CD4-positive, alpha-beta T cell treated with Interleukin-17A for 1 hour (primary cell): ENCODE measurements around the gene PPM1G.
"Not testable (repeated sequence)": the region's sequence is repeated elsewhere in the genome, so short reads cannot be mapped to it uniquely, and the experiment has no call there.

Experiments used
- DNase-seq: peaks from one replicate; pipeline ENCODE4 v3.0.0-alpha.2; 2020

PPM1G gene

DNA sequence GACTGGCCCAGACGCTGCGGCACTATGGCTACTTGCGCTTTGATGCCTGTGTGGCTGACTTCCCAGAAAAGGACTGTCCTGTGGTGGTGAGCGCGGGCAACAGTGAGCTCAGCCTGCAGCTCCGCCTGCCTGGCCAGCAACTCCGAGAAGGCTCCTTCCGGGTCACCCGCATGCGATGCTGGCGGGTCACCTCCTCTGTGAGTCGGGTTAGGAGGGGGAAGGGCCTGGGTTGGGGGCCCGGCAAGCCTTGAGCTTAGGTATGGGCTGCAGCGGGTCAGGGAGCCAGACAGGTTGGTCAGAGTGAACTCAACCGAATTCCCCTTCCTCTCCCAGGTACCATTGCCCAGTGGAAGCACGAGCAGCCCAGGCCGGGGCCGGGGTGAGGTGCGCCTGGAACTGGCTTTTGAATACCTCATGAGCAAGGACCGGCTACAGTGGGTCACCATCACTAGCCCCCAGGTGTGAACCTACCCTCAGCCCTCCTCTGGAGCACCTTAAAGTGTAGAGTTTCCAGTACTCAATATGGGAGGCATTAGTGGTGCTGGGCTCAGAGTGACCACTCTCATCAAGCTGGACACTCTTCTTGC, 33.8 kb downstream of the PPM1G start:
- no peak for DNase-seq

DNA sequence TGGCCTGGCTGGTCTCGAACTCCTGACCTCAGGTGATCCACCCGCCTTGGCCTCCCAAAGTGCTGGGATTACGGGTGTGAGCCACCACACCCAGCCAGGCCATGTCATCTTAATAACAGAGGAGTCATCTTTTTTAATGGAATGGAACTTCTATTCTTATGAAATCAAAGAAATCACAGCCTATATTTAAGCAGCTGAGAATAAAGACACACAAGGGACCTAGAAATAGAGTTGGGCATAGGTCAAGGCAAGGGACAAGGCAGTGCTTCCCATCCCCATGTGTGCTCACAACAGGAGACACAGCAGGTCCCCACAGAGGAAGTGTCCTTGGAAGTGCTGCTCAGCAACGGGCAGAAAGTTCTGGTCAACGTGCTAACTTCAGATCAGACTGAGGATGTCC, 35.8 kb downstream of the PPM1G start:
- DNase-seq: no peak

GRCh38 chr2:27372937-27373336, 36.5 kb downstream of the PPM1G start:
- DNase-seq: no peak

GRCh38 chr2:27370816-27371620, 38.4 kb downstream of the PPM1G start:
- DNase-seq: peak; percentile 51

DNA sequence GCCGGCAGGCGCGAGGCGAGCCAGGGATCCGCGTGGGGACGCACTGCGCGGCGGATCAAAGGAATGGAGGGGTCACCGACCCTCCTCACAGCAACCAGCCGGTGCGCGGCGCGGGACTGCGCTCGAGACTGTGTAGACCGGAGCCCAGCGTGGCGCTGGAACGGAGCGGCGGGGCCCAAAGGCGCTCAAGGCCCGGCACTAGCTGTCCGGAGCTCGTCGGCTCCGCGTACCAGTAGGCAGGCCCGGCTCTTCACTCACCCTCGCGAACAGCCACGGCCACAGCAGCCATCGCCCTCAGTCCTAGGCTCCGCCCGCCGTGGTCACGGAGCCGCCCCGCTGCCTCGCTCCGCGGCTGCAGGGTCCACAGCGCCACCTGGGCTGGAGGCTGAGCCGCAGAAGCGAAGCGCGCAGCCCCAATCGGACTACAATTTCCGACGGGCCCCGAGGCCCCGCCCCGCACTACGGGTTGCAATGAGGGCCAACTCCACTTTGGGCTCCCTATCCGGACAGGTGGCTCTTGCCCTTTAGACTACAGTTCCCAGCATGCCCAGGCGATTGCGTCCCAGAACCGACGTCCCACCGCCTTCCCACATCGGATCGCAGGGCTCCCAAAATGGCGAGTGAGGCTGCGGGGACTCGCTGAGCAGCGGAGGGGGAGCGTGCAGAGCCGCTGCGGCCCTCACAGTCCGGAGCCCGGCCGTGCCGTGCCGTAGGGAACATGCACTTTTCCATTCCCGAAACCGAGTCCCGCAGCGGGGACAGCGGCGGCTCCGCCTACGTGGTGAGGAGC, 39.2 kb downstream of the PPM1G start, which contains the start of the genes EIF2B4 and SNX17:
Gene EIF2B4, minus strand, starts transcription at position 313 of the 790 bp plus-strand sequence. Its CDS starts 24 bp downstream, at position 289.
Gene SNX17, plus strand, starts transcription at position 591 of the 790 bp plus-strand sequence. Its CDS starts 128 bp downstream, at position 719.
- peak; percentile 100 for DNase-seq

- DNase-seq: no peak
Measured at GRCh38 chr2:27369471-27370025, 39.8 kb downstream of the PPM1G start.

DNA sequence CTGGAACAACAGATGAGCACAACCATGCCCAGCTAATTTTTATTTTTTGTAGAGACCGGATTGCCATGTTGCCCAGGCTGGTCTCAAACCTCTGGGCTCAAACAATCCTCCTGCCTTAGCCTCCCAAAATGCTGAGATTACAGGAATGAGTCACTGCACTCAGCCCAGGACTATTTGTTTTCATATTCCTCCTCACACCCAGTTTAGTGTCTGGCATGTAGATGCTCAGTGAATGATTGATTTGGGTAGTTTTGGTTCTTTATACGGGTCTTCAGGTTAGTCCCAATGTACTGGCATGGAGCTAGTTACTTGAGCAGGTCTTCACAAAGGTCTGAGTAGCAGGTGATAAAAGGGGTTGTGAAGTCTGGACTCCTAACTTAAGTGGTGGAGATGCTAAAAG, 45.5 kb downstream of the PPM1G start:
- no peak for DNase-seq

DNA sequence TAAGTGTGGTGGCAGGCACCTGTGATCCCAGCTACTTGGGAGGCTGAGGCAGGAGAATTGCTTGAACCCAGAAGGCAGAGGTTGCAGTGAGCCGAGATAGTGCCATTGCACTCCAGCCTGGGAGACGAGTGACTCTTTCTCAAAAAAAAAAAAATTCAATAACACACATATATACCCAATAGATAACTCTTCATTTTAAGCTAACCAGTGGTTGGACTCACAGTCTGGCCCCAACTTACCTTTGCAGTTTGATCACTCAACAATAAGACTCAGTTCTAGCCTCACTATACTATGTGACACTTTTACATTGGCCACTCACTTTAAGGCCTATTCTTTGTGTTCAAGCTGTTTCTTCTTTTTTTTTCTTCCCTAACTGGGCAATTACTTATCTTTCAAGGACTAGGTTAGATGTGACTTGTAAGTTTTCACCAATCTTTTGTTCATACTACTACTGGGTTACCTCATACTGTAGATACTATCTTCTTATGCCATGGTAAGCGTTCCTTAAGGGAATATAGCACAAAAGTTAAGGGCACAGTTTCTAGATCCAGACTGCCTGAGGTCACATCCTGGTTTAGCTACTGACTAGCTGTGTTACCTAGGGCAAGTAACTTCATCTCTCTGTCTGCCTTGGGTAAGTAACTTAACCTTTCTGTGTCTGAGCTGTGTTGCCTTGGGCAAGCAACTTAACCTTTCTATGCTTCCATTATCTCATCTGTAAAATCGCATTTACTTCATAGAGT, 46.5 kb downstream of the PPM1G start:
- DNase-seq: no peak

GRCh38 chr2:27356382-27357181, 52.8 kb downstream of the PPM1G start, which contains the start of gene GTF3C2:
Gene GTF3C2 (minus strand): TSS chr2:27356764. CDS start chr2:27343554, 13,210 bp downstream.
- DNase-seq: peak; percentile 95

GRCh38 chr2:27356056-27356381, 53.4 kb downstream of the PPM1G start:
- no peak for DNase-seq

- DNase-seq: no peak
Measured at GRCh38 chr2:27354597-27354927, 54.8 kb downstream of the PPM1G start.

- no peak for DNase-seq
Measured at GRCh38 chr2:27353762-27354596, 55.4 kb downstream of the PPM1G start.

GRCh38 chr2:27353386-27353761, 56.0 kb downstream of the PPM1G start:
- not testable (repeated sequence) for DNase-seq

- peak; percentile 31 for DNase-seq
Measured at GRCh38 chr2:27351802-27352598, 57.4 kb downstream of the PPM1G start.

DNA sequence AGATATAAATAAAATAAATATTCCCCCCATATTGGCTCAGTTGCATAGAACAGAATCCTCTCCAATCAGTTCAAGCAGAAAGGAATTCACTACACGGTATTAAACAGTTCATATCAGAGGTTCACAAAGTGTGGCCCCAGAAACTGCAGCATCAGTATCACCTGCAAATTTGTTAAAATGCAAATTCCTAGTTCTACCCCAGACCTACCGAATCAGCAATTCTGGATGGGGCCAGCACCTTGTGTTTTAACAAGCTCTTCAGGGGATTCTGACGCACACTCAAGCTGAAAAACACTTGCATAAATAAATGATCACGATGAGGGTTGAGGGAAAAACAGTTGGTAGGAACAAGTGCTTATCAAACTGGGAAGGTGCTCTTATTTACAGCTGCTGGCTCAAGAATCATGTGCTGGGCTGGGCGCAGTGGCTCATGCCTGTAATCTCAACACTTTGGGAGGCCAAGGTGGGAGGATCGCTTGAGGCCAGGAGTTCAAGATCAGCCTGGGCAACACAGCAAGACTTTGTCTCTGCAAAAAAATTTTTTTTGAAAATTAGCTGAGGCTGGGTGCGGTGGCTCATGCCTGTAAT, 59.2 kb downstream of the PPM1G start:
- no peak for DNase-seq

- DNase-seq: no peak
Measured at GRCh38 chr2:27347641-27348040, 61.8 kb downstream of the PPM1G start.

DNA sequence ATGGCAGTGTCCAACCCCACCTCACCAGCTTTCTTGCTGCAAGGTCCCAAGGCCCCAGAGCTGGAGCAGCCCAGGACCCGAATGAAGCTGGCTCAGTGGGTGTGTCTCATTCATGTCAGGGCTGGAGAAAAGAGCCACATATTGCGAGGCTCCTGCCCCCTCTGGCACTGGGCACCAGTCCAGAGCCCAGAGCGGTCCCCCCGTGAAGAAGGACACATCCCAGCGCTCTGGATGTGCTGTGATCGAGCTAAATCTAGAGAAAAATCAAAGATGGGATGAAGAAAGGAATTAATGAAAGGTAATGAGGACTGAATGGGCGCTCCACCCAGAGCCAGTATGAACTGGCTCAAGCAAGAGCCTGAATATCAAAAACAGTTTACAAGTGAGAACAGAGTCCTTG, 73.2 kb downstream of the PPM1G start:
- no peak for DNase-seq

GRCh38 chr2:27335311-27335710, 74.1 kb downstream of the PPM1G start:
- no peak for DNase-seq
